ENCODE results near the gene QTRT2.

QTRT2 gene

DNA sequence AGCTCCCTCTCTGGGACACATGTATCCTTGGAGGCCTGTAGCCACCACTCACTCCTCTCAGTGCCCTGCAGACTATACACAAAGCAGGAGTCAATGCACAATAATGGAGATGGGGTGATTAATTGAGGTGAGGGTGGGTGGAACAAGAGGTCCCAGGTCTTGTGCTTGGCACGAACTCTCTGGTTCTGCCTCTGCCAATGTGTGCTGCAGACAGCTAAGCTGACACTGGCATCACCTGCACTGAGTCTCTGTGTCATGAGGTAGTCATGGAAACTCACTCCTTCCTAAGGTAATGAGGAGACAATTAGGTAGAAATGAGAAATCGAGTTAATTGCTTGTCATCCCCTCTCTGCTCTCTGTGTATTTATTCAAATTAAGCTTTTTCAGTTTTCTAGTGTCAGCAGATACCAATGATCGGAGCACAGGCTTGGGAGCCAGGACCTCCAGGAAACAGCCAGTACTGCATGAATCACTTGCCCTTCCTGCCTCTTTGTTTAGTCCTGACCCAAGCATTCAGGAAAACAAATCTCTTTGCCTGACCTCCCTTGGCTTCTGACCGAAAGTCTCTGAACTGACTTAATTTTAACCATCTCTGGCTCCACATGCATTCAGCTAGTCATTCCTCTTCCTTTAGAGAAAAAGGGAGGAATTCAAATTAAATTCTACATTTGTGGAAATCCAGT is 65.6 kb downstream of the QTRT2 start:
- no peak for DNase-seq (ENCODE audit: low spot score)

DNA sequence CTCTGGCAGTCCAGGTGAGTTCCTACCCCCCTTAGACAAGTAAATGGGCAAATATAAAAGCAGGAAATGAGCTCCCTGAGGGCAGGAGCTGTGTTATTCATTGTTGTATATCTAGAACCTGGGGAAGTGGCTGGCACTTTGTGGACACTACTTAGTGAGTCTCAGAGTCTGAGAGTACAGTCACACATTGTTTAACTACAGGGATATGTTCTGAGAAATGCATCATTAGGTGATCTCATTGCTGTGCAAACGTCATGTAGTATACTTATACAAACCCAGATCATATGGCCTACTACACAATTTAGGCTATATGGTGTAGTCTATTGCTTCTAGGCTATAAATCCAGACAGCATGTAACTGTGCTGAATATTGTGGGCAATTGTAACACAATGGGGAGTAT is 69.9 kb downstream of the QTRT2 start:
- no peak for DNase-seq (ENCODE audit: low spot score)

DNA sequence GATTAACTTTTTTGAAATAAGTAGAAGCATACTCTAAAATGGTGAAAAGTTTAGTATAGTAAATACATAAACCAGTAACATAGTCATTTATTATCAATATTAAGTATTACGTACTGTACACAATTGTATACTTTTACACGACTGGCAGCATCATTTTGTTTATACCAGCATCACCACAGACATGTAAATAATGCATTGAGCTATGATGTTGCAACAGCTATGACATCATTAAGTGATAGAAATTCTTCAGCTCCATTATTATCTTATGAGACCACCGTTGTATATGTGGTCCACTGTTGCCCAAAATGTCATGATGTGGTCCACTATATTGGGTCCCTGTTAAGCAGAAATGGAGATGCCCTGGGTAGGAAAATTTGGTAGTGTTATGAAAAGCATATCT is 71.0 kb downstream of the QTRT2 start:
- no peak for DNase-seq (ENCODE audit: low spot score)

DNA sequence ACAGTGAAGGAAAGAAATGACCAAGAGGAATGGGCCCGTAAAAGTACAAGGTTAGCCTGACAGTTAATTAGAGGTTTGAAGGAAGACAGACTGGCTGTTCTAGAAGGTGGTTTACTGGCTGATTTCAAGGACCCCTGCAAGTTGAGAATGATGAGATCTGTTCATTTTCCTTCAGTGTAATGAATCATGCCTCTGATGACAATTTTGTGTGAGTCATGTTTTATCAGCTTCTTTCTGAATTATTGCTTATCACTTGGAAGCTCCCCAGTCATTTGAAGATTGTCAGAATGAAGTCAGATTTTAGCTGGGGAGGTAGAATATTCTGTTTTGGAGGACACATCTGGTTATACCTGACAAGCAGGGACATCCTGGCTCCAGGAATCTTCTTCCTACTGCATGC is 71.7 kb downstream of the QTRT2 start:
- DNase-seq (ENCODE audit: low spot score): no peak

DNA sequence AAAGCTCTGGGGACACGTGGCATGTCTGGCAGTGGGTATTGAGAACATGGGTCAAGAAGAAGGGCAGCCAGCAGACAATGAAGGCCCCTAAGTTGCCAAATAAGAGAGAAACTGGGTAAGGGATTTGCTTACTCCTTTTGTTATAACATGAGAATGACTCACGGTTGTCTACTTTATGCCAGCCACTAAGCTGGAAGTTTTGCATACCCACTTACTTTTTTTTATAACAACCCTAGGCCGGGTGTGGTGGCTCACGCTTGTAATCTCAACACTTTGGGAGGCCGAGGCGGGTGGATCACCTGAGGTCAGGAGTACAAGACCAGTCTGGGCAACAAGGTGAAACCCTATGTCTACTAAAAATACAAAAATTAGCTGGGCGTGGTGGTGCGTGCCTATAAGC is 72.3 kb downstream of the QTRT2 start:
- no peak for DNase-seq (ENCODE audit: low spot score)

DNA sequence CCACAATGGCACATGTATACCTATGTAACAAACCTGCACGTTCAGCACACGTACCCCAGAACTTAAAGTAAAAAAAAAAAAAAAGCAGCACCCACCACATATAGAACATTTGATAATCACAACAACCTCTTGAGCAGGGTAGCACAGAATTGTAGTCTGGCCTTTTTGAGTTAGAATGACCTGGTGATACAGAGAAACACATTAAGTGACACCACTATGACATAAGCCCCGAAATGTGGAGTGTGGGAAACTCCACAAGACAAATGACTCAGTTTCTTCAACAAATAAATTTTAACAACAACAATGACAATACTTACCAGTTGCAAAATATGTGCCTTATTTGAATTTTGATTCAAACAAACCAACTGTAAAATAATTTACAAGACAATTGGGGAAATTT is 76.0 kb downstream of the QTRT2 start:
- DNase-seq (ENCODE audit: low spot score): no peak

DNA sequence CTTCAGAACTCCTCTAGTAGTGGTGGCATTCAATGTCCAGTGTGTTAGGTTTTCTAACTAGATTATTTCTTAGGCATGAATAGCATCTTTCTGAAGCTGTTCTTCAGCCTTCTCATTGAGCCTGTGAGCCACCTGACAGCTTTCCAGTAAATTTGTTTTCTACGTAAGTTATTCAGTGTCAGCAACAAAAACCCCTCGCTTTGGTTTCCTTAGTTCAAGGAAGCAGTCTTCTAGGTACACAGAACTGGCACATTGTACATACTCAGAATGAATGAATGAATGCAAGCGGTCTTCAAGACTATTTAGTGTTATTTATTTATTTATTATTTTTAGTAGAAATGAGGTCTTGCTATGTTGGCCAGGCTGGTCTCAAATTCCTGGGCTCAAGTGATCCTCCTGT is 77.4 kb downstream of the QTRT2 start:
- no peak for DNase-seq (ENCODE audit: low spot score)
